Measurements from ENCODE around the gene ERVK3-1.
"Not testable (repeated sequence)": the region's sequence is repeated elsewhere in the genome, so short reads cannot be mapped to it uniquely, and the experiment has no call there.

The ERVK3-1 gene, protein sequence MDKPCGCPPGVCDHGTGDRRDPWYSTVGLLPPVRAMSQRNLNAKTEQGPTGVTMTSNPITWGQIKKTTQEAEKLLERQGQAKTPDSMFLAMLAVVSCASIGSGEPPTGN

DNA sequence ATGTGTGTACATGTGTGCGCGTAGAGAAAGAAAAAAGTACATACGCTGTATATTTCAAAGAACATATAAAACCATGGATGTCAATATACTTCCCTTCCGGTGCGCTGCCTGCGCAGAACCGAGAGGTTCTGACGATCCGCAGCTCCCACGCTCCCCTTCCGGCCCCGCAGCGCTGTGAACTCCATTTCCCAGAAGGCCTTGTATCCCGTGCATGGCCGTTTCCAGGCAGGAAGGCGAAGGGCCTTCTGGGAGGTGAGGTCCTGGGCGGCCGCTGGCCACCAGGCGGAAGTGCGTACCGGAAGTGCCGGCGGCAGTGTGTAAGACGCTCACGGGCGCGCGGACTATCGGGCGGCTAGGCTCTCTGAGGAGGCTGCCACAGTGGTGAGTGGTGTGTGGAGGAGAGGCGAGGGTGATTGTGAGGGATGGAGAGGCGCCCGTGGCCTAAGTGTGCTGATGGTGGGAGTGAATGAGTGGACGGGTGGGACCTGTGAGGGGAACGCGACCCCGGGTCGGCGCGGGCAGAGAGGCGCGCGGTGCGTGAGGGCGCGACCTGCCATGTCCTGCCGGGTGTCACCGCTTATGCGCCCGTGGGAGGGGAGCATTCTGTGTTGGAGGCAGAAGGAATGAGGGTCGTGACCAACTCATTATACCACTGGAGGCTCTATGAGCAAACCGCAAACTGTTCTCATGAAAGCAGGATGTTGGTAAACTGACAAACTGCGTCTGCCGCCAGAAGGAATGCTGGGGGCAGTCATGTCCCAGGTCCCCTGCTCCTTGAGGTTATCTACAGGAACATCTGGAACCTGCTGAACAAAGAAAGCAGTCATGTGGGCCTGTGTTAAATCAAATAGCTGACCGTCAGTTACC is at the start of gene ERVK3-1:
ERVK3-1 (plus strand) TSS at position 313 of the 867 bp plus-strand sequence. CDS start 6,792 bp downstream, outside the sequence.
- DNase-seq (ENCODE audit: low spot score) = peak; percentile 95
- peak; percentile 86 for FAIRE-seq

DNA sequence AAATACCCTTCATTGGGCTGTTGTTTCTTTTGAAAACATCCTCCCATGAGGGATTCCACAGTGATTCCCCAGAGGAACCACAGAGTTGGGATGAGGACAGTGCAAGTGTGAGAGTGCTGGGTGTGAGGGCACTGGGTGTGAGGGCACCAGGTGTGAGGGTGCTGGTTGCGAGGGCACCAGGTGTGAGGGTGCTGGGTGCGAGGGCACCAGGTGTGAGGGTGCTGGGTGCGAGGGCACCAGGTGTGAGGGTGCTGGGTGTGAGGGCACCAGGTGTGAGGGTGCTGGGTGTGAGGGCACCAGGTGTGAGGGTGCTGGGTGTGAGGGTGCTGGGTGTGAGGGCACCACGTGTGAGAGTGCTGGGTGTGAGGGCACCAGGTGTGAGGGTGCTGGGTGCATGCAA is 46.9 kb upstream of the ERVK3-1 start:
- not testable (repeated sequence) for FAIRE-seq; DNase-seq (ENCODE audit: low spot score)

DNA sequence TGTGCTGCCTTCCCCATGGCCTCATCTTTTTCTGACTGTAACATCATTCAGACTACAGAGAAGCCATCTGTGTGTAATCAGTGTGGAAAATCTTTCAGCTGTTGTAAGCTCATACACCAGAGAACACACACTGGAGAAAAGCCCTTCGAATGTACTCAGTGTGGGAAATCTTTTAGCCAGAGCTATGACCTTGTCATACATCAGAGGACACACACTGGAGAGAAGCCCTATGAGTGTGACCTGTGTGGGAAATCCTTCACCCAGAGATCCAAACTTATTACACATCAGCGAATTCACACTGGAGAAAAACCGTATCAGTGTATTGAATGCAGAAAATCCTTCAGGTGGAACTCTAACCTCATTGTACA is 43.6 kb upstream of the ERVK3-1 start:
- FAIRE-seq = no peak
- no peak for DNase-seq (ENCODE audit: low spot score)

DNA sequence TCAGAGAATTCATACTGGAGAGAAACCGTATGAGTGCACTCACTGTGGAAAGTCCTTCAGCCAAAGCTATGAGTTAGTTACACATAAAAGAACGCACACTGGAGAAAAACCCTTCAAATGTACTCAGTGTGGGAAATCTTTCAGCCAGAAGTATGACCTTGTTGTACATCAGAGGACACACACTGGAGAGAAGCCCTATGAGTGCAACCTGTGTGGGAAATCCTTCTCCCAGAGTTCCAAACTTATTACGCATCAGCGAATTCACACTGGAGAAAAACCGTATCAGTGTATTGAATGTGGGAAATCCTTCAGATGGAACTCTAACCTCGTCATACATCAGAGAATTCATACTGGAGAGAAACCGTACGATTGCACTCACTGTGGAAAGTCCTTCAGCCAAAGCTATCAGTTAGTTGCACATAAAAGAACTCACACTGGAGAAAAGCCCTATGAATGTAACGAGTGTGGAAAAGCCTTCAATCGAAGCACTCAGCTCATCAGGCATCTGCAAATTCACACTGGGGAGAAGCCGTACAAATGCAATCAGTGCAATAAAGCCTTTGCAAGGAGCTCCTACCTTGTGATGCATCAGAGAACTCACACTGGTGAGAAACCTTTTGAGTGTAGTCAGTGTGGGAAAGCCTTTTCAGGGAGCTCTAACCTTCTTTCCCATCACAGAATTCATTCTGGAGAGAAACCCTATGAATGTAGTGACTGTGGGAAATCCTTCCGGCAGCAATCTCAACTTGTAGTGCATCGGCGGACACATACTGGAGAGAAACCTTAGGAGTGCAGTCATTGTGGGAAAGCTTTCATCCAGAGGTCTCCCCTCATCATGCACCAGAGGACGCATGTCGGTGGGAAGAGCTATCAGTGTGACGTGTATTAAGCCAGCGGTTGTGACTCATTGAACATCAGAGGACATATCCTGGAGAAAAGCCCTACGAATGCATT is 42.9 kb upstream of the ERVK3-1 start:
- DNase-seq (ENCODE audit: low spot score) = no peak
- FAIRE-seq = no peak

DNA sequence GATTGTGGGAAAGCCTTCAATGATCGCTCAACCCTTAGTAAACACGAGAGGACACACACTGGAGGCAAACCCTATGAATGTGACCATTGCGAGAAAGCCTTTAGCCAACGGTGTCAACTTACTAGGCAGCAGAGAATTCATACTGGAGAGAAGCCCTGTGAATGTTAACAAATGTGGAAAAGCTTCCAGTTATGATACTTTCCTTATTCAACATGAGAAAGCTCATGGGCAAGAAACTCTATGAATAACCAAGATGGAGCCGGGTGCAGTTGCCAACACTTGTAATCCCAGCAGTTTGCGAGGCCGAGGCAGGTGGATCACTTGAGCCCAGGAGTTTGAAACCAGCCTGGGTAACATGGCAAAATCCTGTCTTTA is 42.3 kb upstream of the ERVK3-1 start:
- FAIRE-seq (no peak), DNase-seq (ENCODE audit: low spot score) (no peak)

DNA sequence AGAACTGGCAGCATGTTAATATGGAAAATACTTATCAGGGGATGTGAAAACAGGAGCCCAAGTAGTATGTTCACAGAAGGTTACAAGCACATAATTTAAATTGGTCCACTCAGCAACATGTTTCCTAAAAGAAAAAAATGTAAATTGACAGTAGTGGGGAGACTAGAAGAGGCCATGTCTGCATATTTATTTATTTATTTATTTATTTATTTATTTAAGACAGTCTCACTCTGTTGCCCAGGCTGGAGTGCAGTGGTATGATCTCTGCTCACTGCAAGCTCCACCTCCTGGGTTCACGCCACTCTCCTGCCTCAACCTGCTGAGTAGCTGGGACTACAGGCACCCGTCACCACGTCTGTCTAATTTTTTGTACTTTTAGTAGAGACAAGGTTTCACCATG is 40.1 kb upstream of the ERVK3-1 start:
- no peak for FAIRE-seq
- DNase-seq (ENCODE audit: low spot score) = no peak

DNA sequence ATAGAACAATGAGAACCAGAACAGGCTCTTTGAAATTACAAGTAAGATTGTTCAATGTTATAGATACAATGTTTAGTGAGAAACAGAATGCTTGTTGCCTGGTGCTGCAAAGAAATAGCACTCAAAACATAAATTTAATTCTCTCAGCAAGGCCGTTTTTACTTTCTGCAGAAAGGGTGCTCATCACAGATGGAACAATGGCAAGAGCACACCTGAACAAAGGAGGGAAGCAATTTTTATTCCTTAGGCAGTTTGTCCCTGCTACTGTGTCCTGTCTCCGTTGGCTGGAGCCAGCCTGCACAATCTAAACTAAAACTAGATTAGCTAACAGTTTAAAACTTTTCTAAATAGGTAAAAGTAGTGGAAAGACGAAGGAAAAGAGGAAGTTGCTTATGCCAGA is 36.8 kb upstream of the ERVK3-1 start:
- DNase-seq (ENCODE audit: low spot score) (no peak), FAIRE-seq (no peak)

DNA sequence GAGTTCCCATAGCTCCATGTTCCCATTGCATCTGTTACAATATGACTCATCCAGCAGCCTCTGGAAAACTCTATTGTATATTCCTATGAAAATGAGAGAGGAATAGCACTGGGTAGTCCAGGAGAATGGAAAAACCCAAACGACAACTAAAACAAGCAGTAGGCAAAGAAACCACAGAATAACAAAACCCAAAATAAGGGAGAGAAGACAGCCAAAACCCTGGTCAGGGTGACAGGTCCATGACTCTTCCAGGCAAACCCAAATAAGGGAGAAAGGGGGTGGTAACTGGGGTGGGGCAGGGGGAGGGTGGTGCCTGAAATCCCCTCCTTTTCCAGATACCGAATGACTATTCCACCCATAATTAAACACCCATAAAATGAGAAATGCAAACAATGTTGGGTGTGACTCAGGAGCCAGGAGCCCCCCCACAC is 30.4 kb upstream of the ERVK3-1 start:
- no peak for DNase-seq (ENCODE audit: low spot score)
- no peak for FAIRE-seq

DNA sequence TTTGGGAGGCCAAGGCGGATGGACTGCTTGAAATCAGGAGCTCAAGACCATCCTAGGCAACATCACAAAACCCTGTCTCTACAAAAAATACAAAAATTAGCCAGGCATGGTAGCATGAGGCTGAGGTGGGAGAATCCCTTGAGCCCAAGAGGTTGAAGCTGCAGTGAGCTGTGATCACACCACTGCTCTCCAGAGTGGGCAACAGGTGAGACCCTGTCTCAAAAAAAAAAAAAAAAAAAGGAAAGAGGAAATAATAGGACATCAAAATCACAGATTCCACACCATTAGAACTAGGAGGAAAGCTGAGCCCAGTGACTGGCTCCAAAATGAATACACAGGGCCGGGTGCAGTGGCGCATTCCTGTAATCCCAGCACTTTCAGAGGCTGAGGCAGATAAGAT is 29.6 kb upstream of the ERVK3-1 start:
- no peak for FAIRE-seq
- no peak for DNase-seq (ENCODE audit: low spot score)

DNA sequence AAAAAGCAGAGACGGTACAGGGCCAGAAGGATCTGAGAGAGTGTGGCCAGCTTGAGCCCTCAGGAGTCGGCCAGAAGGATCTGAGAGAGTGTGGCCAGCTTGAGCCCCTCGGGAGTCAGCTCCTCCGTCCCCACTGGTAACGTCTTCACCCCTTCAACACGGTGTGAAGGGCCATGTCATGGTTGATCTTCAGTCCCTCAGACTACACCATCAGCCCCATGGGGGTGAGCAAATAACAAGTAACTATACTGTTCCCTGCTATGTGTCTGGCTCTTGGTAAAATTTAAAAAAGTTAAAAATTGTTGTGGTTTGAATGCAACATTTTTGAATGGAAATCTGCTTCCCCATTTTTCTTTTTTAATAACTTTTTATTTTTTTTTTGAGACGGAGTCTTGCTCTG is 28.0 kb upstream of the ERVK3-1 start:
- no peak for DNase-seq (ENCODE audit: low spot score)
- FAIRE-seq = no peak

DNA sequence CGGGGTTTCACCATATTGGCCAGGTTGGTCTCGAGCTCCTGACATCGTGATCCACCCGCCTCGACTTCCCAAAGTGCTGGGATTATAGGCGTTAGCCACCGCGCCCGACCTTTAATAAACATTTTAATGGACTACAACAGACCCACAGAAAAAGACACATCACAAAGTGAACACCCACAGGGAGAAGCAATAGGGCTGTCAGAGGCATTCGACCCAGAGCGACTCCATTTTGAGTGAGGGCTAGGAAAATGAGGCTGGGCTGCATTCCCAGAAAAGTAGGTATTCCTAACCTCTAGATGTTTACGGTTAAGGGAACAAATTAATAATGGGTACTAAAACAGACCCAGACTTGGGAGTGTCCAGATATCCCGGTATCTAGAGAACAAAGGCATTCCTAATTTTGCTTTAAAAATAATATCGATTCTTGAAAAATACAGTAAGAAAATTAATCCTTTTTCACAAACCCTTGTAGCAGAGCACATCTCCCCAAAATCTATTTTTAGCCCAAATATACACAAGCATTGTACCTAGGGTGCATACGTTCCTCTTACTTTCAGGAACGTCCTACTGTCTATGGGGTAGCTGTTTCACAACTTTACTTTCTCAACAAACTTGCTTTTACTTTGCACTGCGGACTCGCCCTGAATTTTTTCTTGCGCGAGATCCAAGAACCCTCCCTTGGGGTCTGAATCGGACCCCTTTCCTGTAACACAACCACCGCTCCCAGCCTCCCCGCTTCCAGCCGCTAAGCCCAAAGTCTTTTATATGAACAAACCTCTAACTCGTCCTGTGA is 27.2 kb upstream of the ERVK3-1 start:
- DNase-seq (ENCODE audit: low spot score) (no peak), FAIRE-seq (no peak)

DNA sequence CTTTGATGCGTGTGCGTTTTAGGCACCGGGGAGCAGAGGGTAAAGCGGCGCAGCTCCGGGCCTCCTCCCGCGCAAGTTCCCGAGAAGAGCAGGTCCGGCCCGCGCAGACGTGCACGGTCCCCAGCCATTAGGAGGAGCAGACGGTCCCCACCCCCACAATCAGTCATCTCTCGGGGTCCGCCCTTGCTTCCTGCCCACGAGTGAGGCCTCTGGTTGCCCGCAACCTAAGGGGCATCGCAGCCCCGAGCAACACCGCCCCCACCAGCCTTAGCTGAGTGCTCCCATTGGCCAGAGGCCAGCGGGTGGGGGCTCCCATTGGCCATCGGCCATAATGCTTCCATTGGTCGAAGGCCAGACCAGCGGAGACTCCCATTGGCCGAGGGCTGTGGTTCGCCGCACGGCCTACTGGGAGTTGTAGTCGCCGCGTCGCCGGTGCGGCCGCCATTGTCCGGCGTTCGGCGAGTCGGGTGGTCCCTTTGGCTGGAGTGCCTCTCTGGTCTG is 26.6 kb upstream of the ERVK3-1 start, which contains the start of gene ZNF8:
ZNF8 (plus strand) TSS at position 415 of the 501 bp plus-strand sequence. CDS start 127 bp downstream, outside the sequence.
- FAIRE-seq = peak; percentile 50
- peak; percentile 99 for DNase-seq (ENCODE audit: low spot score)

DNA sequence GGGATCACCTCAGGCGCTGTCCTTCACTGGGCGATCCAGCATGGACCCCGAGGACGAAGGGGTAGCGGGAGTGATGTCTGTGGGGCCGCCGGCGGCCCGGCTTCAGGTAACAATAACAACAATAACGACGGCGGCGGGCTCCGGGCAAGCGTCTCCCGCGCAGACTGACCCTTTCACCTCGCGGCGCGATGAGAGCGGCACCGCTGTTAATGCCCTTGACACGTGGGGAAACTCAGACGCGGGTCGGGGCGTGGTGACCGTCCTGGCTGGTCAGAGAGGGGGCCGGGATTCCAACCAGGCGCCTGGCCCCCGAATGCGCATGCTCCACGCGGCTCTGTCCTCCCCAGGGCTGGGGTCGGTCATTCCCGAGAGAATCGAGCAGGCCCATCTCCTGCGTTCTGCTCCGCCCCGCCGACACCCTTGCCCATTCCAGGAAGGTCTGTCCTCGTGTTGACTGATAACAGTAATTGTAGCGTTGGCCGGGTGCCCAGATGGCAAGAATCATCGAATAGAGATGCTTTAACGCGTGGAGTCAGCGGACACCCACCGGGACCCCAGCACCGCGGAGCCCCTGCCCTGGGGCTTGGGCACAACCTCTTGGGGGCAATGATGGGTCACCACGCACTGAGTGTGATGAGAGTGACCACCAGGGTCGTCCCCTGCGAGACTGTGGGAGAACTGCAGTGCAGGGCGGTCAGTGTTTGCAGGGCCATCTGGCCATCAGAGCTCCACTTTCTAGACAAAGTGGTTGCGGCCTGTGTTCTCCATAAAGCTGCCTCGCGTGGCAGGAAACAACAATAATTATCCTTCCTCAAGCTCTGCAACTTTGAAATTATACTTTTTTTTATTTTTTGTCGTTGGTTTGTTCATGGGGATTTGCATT is 25.9 kb upstream of the ERVK3-1 start:
- FAIRE-seq = no peak
- DNase-seq (ENCODE audit: low spot score) = peak; percentile 55

DNA sequence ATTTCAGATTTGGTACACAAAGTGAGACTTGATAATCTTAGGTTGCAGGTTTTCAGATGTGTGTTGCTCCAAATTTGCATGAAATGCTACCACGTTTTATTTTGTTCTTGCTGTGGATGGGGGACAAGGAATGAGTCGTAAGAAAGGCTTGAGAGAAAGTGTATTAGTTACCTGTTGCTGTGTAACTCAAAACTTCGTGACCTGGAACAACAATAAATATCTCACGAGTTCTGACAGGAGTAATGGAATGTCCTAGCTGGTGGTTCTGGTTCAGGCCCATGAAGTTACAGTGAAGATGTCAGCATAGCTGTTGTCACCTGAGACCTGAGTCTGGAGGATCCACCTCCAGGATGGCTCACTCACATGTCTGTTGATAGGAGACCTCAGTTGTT is 25.3 kb upstream of the ERVK3-1 start:
- no peak for DNase-seq (ENCODE audit: low spot score)
- FAIRE-seq = no peak

DNA sequence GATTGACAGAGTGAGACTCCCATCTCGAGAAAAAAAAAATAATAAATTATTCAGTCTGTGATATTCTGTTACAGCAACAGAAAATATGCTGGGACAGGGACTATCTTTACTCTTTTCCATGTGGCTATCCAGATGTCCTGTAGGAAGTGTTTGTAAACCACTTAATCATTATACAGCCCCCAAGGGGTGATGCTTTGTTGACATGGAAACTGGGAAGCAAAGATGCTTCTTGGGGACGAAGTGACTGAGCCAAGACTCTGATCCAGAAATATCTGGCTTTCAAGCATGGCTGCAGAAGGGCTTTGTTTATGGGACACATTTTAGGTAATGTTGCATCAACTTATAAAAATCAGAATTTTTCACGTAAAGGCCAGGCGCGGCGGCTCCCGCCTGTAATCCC is 21.0 kb upstream of the ERVK3-1 start:
- no peak for DNase-seq (ENCODE audit: low spot score)
- FAIRE-seq = no peak

DNA sequence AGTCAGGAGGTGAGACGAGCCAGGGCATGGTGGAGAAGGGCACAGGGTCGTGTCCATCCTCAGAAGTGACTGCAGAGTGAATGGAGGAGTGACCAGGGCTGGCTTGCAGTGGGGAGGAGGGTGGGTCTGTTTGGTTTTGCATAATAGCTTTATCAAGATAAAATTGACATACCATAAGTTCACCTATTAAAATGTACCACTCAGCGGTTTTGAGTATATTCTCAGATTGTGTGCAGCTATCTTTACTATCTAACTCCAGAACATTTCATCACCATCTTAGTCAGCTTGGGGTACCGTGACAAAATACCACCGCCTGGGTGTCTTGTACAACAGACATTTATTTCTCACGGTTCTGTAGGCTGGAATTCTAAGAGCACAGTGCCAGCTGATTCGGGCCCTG is 13.2 kb upstream of the ERVK3-1 start:
- FAIRE-seq = no peak
- no peak for DNase-seq (ENCODE audit: low spot score)

DNA sequence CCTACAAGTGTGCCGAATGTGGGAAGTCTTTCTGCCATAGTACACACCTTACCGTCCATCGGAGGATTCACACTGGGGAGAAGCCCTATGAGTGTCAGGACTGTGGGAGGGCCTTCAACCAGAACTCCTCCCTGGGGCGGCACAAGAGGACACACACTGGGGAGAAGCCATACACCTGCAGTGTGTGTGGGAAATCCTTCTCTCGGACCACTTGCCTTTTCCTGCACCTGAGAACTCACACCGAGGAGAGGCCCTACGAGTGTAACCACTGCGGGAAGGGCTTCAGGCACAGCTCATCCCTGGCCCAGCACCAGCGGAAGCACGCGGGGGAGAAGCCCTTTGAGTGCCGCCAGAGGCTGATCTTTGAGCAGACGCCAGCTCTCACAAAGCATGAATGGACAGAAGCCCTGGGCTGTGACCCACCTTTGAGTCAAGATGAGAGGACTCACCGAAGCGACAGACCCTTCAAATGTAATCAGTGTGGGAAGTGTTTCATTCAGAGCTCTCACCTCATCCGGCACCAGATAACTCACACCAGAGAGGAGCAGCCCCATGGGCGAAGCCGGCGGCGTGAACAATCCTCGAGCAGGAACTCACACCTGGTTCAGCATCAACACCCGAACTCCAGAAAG is 10.3 kb upstream of the ERVK3-1 start:
- FAIRE-seq (no peak), DNase-seq (ENCODE audit: low spot score) (no peak)

DNA sequence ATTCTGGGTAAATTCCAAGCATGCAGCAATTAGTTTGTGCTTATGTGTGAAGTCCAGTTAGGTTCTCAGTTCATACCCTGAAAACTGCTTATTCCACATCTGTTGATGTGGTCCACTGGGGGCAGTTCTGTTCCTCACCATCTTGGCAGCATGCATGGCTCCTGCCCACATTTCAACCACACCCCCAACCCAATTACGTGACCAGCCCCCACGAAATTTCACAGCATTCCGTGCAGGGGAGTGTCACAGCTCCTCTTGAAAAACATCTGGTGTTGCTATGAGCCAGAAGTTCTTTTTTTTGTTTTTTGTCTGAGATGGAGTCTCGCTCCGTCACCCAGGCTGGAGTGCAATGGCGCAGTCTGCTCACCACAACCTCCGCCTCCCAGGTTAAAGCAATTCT is 9.1 kb upstream of the ERVK3-1 start:
- FAIRE-seq = no peak

DNA sequence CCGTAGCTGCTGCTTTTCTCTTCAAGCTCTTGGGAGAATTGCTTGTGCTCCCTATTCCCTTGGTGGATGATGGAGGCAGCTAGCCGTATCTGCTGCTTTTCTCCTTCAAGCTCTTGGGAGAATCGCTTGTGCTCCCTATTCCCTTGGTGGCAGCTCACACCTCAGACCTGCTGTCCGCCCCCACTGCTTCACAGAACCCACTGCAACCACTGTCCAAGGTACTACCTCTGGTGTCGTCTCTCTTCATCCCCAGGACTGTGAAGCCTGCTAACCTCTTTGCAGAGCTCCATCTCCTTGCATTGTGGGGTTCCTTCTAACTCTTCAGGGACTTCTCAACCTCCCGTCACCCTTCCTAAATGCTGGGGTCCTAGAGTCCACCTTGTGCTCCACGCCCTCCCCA is 4.6 kb upstream of the ERVK3-1 start:
- FAIRE-seq (no peak), DNase-seq (ENCODE audit: low spot score) (no peak)

More for the DNA sequence above, 9.1 kb upstream of the ERVK3-1 start:
- DNase-seq (ENCODE audit: low spot score) = no peak
